ENCODE data around the gene DHRS7.

DHRS7 gene, protein sequence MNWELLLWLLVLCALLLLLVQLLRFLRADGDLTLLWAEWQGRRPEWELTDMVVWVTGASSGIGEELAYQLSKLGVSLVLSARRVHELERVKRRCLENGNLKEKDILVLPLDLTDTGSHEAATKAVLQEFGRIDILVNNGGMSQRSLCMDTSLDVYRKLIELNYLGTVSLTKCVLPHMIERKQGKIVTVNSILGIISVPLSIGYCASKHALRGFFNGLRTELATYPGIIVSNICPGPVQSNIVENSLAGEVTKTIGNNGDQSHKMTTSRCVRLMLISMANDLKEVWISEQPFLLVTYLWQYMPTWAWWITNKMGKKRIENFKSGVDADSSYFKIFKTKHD

DNA sequence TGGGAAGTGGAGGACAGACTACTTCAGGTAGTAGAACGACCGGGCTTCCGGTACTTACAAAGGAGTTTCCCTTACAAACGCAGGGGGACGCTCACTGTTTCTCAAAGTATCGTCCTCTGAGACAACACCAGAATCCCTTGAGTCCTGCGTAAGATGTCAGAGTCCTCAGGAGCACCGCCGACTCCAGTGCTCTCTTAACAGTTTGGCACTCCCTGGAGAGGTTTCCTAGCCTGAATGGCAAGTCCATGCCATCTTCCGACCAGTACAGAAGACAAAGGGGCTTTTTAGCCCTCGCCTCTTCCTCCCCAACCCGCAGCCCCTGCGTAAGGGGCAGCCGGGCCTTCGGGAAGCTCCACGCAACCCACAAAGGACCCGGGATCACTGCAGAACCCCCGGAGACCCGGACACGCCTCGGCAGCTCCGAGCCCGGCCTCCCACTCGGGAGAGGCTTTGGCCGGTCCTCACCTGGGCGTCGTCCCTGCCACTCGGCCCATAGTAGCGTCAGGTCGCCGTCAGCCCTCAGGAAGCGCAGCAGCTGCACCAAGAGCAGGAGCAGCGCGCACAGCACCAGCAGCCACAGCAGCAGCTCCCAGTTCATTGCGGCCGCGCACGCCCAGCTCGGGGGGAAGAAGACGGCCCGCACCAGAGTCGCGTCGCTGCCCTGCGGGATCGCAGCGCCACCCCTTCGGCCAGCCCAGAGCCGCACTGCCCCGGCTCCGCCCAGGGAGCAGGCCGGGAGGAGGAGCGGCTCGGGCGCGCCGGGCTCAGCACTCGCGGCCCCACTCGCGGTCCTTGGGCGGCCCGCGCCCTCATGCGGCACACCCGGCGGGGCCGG is at the start of gene DHRS7:
DHRS7 (minus strand) TSS at position 687 of the 835 bp plus-strand sequence; CDS start at position 598, 89 bp downstream.
- peak; percentile 68 for DNase-seq

DNA sequence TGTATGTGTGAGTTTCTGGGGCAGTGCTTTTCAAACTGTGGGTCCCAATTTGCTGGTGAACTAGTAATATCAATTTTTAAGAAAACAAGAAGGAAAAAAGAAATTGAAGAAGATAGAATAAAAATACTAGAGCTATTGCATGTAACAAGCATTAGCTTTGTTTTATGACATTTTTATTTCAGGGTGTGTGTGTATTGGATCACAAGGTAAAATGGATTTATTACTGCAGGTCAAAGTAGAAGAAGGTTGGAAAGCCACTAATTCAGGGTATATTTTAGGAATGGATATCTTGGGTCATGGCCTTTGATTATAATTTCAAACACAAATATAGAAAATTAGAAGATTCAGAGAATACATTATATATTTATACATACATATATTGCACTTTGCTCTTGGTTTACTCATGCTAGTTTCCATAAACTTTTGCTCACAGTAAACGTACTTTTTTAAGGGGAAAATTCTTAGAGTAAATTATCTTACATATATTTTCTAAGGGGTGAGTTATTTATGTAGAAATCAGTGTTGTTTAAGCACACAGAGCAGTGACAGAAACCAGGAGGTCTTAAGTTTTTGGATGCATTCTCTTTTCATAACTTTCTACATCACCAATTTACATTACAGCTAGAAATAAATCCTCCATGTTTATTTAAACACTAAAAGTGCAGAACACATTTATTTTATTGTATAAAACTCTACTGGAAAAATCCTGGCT is 49.4 kb upstream of the DHRS7 start:
- no peak for DNase-seq

DNA sequence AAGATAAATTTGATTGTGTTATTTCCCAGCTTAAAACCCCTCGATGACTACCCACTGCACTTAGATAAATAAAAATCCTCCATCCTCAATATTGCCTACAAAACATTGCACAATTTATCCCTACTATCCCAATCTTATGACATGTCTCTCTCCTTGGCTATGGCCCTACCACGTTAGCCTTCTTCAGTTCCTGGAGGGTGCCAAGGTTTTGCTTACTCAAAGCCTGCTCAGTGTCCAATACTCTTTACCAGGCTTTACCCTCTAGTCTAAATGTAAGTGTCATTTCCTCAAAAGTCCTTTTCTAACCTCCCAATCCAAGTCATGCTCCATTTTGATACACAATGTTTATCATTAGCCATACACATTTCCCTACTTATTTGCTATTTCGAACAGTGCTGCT is 48.8 kb upstream of the DHRS7 start:
- no peak for DNase-seq

DNA sequence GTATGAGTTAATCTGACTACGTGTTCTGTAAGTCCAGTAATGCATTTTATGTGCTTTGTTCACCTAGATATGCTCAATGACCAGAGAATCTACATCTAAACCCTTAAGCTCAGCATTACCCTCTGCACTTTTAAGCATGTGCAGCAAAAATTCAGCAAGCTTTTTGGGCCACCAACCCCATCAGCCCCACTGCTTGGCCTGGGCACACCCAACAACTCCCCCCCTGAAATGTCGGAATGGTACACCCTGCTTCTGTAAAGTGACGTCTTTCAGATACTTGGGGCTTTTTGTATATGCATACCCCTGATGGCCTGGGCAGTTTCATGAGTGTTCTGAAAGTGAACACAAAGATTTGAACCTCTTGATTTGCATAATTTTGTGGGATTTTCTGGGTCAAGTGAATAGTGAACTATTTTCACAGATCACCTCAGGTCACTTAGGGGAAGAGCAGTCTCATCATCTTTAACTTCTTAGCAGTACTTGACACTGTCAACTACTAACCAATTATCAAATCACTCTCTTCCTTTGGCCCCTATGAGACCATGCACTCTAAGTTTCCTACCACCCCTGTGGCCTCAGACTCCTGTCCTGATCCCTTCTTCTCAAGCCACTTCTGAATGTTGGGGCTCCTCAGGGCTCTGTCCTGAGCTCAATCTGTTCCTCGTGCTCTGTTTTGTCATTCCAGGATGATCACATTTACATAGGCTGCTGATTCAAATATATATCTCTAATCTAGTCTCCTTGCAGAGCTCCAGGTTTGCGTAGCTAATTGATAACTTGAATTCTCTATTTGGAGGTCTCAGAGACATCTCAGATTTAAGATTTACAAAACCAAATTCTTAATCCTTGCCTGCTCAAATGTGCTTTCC is 47.5 kb upstream of the DHRS7 start:
- no peak for DNase-seq

DNA sequence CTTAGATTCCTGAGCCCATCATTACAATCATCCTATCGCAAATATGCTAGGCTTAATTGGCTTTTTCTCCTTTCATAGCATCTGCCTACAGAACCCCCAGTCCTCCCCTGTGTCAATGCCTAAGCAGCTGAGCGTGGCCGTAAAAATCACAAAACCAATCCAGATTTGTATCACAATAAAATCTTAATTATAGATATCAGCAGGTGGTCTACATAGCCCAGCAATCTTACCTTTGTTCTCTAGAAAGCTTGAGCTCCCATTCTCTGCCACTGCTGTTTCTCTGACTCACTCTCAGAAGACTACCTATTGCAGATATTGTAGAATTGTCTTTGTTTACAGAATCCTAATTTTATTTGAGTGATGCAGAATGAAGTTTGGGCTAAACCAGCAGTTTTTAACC is 46.0 kb upstream of the DHRS7 start:
- no peak for DNase-seq

DNA sequence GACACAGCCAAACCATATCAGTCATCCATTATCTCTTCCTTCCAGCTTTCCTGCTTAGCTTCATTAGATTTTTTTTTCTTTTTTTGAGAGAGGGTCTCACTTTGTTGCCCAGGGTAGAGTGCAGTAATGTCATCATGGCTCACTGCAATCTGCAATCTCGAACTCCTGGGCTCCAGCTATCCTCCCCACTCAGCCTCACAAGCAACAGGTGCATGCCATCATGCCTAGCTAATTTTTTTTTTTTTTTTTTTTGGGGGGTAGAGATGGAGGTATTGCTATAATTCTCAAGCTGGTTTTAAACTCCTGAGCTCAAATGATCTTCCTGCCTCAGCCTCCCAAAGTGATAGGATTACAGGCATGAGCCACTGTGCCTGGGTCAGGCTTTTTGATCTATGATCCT is 45.5 kb upstream of the DHRS7 start:
- no peak for DNase-seq

DNA sequence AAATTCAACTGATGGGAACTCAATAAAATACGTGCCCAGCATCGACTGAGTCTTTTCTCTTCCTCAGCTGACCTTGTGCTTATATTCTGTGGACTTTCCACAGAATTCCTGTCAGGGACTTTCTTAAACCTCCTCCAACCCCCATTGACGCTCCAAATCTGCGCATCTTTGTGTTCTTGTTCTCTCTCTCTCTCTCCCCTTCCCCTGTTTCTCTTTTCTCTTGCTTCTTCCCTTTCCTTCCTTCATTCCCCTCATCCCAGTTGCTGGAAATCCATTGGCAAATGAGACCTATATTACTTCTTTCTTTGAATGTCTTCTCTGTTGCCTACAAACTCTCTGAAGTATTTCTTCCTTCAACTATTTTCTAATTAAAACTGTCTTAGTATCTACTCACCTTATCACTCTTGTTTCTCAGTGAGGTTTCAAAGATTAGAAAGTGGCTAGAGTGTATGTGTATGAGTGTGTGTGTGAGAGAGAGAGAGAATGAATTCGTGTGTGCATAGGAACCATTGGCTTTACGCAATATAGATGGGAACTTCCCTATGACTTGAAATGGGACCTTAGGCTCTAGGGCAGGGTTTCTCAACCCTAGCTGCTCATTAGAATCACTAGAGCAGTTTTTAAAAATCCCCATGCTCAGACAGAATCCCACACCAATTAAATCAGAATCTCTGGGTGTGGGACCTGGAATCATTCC is 41.8 kb upstream of the DHRS7 start:
- DNase-seq = no peak

DNA sequence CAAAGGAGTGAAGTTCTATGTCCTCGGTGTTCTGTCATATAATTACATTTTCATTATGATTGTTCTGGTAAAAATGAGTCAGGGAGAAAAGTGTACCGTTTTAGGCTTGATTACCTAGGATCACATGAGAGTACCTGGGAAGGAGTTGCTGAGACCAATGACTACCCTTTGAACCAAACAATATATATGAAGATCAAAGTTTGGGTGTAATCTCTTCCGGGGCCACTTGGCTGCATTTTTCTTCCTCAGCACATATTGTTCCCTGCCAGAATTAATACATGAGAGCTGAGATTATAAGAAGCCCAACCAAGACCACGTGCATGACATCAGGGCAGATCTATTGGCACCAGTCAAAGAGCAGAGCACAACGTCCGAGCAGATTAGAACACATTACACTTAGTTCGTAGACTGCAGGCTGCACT is 41.1 kb upstream of the DHRS7 start:
- no peak for DNase-seq

DNA sequence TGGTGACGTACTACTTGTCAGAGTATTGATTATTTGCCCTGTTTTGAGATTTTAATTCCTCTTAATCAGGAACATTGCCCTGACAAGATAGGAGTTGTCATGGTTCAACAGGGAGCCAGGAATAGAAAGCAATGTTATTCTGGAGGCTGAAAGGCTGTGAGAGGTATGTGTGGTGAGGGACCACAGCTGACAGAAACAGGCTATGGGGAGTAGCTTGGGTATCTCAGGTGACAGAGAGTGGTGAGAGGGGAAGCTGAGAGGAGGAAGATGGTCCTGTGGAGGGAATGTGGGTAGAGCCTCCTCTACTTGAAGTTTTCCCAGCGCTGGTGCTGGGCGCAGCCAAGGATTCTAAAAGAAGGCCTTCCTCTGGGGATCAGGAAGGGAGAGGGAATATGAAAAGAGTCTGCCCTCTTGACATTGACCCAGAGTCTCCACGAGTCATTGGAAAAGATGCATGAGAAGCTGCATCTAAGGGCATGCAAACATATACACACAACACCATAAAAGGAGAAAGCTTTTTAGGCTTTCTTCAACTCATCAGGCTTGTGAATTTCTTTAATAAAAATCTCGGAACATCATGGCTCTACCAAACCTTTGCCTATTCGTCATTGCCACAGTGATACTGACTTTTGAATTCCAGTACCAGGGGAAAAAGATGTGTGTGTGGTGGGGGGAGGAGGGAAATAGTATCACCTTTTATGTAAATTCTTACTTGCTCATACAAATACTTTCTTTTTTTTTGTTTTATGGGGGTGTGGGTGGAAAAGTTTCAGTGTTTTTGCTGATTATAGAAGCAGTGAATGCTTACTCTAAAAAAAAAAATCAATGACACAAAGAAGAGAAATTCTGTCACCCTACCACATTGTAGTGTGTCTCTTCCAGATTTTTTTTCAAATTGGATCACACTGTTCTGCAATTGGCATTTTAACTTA is 39.9 kb upstream of the DHRS7 start:
- no peak for DNase-seq

DNA sequence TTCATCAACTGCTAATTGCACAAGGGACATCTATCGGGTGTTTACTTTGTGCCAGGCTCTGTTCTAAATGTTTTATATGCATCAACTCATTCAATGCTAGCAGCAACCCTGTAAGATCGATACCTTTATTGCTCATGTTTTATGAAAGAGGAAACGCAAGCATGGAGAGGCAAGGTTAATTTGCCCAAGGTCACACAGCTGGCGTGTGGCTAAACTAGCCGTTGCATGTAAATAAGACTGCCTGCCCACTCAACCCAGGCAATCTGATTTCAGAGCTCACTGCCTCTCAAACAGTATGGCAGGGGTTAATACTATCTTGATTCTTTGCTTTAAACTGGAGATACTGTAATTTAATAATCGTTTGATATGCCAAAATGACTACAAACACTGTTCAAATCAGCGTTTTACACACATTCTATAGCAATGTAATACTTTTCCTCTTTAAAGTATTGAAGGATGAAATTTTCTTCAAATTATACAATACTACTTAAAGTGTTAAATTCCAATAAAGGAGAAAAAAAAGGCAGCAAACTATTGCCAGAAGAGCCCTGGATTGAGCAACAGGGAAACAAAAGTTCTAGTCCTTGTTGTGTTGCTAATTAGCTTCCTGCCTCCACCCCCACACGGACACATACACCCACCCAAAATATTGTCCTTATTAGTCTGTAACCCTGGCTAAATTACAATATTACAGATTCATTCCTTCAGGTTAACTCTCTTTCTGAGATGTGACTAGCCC is 39.1 kb upstream of the DHRS7 start:
- DNase-seq = no peak

DNA sequence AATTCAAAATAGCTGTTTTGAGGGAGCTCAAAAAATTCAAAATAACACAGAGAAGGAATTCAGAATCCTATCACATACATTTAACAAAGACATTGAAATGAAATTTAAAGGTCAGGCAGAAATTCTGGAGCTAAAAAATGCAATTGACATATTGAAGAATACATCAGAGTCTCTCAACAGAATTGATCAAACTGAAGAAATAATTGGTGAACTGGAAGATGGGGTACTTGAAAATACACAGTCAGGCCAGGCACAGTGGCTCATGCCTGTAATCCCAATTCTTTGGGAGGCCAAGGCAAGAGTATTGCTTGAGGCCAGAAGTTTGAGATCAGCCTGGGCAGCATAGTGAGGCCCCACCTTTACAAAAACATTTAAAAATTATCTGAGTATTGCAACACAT is 34.1 kb upstream of the DHRS7 start:
- DNase-seq = no peak

DNA sequence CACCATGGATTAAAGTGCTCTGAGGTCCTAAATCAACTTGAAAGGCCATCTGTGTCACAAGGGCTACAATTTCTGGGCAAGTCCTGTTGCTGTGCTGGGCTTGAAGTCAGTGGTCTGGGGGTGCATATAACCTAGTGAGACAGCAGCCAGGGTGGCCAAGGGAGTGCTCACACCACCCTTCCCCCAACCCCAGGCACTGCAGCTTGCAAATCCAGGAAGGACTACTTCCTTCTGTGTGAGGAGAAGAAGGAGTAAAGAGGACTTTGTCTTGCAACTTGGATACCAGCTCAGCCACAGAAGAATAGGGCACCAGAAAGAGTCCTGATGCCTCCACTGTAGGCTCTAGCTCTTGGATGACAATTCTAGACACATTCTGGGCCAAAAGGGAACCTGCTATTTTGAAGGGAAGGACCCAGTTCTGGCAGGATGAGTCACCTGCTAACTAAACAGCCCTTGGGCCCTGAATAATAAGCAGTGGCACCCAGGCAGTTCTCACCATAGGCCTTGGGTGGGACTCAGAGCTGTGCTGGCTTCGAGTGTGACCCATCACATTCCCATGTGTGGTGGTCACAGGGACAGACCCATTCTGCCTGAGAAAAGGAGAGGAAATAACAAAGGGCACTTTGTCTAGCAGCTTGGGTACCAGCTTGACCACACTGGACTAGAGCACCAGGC is 32.6 kb upstream of the DHRS7 start:
- no peak for DNase-seq

DNA sequence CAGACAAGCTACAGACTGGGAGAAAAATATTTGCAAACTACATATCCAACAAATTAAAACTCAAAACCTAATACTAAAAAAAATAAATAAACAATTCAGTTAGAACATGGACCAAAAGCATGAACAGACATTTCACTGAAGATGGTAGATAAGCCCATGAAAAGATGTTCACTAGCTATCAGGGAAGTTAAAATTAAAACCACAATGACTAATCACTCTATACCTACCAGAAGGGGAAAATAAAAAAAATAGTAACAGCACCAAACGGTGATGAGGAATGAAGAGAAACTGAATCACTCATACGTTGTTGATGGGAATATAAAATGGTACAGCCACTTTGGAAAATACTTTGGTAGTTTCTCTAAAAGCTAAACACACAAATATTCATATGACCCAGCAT is 31.1 kb upstream of the DHRS7 start:
- no peak for DNase-seq

DNA sequence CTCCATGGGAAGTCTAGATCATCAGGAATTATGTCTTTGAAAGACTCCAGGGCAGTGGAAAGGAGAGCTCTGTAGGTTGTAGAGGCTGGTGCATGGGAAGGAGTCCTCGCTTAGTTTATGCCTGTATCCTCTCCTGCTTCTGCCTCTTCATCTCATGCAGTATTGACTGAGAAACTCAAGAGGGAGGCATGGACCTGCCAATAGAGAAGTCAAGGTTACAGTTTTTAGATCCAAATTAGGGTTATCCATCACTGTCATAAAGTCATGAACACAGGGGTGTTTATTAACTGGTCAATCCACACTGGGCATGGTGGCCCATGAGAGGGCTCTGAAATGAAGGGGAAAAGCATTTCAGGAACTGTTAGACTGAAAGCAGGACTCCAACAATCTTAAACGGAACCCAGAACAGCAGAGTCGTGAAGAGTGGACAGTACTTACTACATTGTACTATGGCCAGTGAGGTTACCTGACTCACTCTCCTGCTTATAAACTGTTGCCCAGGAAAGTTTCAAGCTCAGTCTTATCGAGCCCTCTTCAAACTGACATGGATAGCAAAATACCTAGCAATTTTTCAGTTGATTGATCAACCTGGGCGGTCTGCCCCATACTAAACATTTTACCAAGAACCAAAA is 30.1 kb upstream of the DHRS7 start:
- no peak for DNase-seq

DNA sequence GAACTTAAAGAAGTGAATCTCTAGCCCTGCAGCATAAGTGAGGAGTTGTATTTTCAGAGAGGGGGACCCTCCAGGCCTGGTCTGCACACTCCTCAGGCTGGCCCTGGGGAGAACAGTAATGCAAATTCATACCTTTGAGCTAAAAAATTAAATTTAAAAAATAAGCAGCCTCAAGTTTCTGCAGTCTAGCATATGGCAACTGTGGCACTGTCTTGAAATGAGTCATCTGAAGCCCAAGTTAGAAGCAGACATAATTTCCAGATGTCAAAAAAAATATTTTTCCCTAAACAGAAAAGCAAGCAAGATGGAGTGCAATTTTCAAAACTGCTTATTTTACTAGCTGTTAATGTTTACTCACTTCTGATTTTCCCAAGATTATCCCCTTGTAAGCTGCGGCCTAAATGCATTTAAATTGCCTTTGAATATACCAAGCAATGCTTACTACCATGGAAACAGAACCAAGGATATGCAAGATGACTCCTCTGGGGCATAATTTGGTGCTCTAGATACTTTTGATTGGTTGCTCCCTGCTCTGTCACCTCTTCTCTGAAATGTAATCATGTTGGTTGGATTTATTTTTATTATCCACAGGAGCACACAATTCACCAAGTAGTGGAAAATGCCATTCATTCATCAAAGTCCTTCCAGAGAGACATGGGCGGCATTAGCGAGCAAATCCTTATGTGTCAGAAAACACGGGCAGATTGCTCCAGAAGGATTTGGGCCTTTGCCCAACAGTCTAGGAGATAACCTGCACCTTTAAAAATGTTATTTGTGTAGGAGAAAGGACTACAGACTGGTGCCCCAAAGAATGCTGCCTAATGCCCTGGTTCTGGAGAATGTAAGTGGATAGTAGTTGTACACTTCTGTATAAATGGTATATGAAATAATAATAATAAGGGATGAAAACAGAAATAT is 25.0 kb upstream of the DHRS7 start:
- DNase-seq = no peak

DNA sequence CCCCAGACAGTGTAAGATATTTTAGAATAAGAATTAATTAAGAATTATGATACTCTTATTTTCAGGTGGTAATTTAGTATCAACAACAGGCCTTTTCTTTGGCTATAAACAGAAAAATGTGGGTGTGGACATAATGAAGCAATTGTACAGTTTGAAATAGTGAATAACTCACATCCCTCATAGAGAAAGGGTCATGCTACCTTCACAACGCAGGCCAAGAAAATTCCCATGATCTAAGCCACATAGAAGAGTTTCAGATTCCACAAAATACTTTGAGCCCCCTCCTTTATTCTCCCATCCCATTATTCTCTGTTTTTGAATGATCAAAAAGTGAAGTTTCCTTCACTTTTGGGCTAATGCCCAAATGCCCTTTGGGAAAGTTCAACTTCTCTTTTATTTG is 23.5 kb upstream of the DHRS7 start:
- no peak for DNase-seq

DNA sequence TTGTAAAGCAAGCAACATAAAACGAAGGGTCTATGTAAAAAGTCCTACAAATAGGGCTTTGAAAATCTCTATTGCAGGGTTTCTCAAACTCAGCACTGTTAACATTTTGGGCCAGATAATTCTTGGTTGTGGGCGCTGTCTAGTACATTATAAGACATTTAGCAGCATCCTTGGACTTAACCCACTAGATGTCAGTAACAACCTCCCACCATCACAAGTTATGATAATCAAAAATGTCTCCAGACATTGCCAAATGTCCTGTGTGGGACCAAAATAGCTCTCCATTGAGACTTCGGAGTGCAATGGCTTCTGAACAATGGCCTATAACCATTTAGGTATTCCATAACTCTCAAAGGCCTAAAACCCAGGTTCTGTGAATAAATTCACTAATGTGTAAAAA is 22.9 kb upstream of the DHRS7 start:
- DNase-seq = no peak
